K562 (cell line): ENCODE measurements around the gene RYR1. TPM values are rescaled to one million over a fixed set of nuclear protein-coding genes. Genes with fewer than 3 reads are reported as not detected.

ENCODE experiments used
- CBFA2T2 ChIP-seq: fragments of 450-650 bp; conservative IDR thresholded peaks from 2 replicates; pipeline ENCODE4 v1.6.1; 2017; ENCODE audit warnings: mild to moderate bottlenecking
- FOXK2 ChIP-seq, 2 experiments: fragments of 450-650 bp; IDR thresholded peaks in 1 of 2; conservative IDR thresholded peaks in 1 of 2; 2 replicates each; pipeline ENCODE4 v1.6.1; 2016; ENCODE audit warnings: low read depth in 2 of 2, mild to moderate bottlenecking in 1 of 2
- GABPB1 ChIP-seq: sonication (generic); formaldehyde crosslinking; IDR thresholded peaks from 2 replicates; pipeline ENCODE4 v1.8.0; 2022; ENCODE audit warnings: mild to moderate bottlenecking, missing genetic modification reagents
- HEY1 ChIP-seq: fragments of 250-450 bp; sonication (Bioruptor Pico); IDR thresholded peaks from 2 replicates; pipeline ENCODE4 v1.5.0; 2020; ENCODE audit warnings: mild to moderate bottlenecking, moderate library complexity, borderline replicate concordance
- HNRNPH1 ChIP-seq: fragments of 200-400 bp; formaldehyde crosslinking; optimal IDR thresholded peaks from 2 replicates; pipeline ENCODE3; 2017; ENCODE audit warnings: low read depth, mild to moderate bottlenecking, low read length, moderate library complexity
- LCOR ChIP-seq: sonication (generic); formaldehyde crosslinking; IDR thresholded peaks from 2 replicates; pipeline ENCODE4 v1.8.0; 2022; ENCODE audit warnings: mild to moderate bottlenecking, missing genetic modification reagents
- MCM5 ChIP-seq: fragments of 450-650 bp; IDR thresholded peaks from 2 replicates; pipeline ENCODE4 v1.6.1; 2016; ENCODE audit warnings: low read depth
- NFIX ChIP-seq: fragments of 250-450 bp; sonication (Bioruptor Pico); IDR thresholded peaks from 2 replicates; pipeline ENCODE4 v1.4.0; 2020; ENCODE audit warnings: low read depth, mild to moderate bottlenecking, moderate library complexity
- POLR2AphosphoS2 ChIP-seq: IDR thresholded peaks from 2 replicates; pipeline ENCODE4 v1.6.1; 2012; ENCODE audit warnings: low read length, improper control_type of control experiment
- POU5F1 ChIP-seq: fragments of 150-350 bp; IDR thresholded peaks from 2 replicates; pipeline ENCODE4 v1.6.1; 2014; ENCODE audit warnings: borderline replicate concordance, low read length, low read depth, mild to moderate bottlenecking; ENCODE audit not compliant: partially characterized antibody
- TAF15 ChIP-seq: fragments of 200-400 bp; formaldehyde crosslinking; IDR thresholded peaks from 2 replicates; pipeline ENCODE4 v1.6.1; 2017; ENCODE audit warnings: mild to moderate bottlenecking, low read depth, low read length, moderate library complexity
- TAL1 ChIP-seq: fragments of 450-650 bp; IDR thresholded peaks from 2 replicates; pipeline ENCODE4 v1.6.1; 2016; ENCODE audit warnings: mild to moderate bottlenecking
- TBP ChIP-seq: optimal IDR thresholded peaks from 2 replicates; pipeline ENCODE3; 2011; ENCODE audit warnings: low read depth, low read length, improper control_type of control experiment
- TCF7L2 ChIP-seq: fragments of 150-350 bp; IDR thresholded peaks from 2 replicates; pipeline ENCODE4 v1.6.1; 2016; ENCODE audit warnings: low read depth, mild to moderate bottlenecking, low read length, moderate library complexity
- XRCC5 ChIP-seq: fragments of 200-400 bp; formaldehyde crosslinking; IDR thresholded peaks from 2 replicates; pipeline ENCODE4 v1.6.1; 2017; ENCODE audit warnings: low read depth, mild to moderate bottlenecking, low read length
- ZEB2 ChIP-seq: fragments of 450-650 bp; IDR thresholded peaks from 2 replicates; pipeline ENCODE4 v1.6.1; 2016
- ZFPM2 ChIP-seq: fragments of 250-450 bp; sonication (Bioruptor Pico); IDR thresholded peaks from 2 replicates; pipeline ENCODE4 v1.5.1; 2022; ENCODE audit warnings: mild to moderate bottlenecking
- ZNF76 ChIP-seq: fragments of 250-450 bp; sonication (Bioruptor Pico); IDR thresholded peaks from 2 replicates; pipeline ENCODE4 v1.4.0; 2020; ENCODE audit warnings: mild to moderate bottlenecking, moderate library complexity, borderline replicate concordance
- polyA plus RNA-seq, 8 experiments: library from polyadenylated mRNA; depleted of rRNA in 4 of 8; stranded (reverse) in 5 of 8; unstranded in 3 of 8; fragments of >200 nt; fragmentation: Nextera tagmentation in 2 of 8; fragmentation: Illumina TruSeq in 1 of 8; extraction: Ambion mirVana in 2 of 8; extraction: Trizol in 1 of 8; gene quantifications; 2 replicates each; pipeline versions ENCODE4 v1.2.1 to v1.2.3, GENCODE V29; 2011 to 2014; ENCODE audit warnings: inconsistent platforms in 1 of 8, missing spikeins in 1 of 8
- total RNA-seq, 7 experiments: library from RNA; depleted of rRNA in 6 of 7; stranded (reverse); fragments of >200 nt in 6 of 7; fragmentation: Illumina TruSeq in 2 of 7; extraction: Trizol in 2 of 7; gene quantifications; 2 replicates each; pipeline versions ENCODE4 v1.2.1 to v1.2.3, GENCODE V29; 2011 to 2021; ENCODE audit warnings: low replicate concordance in 1 of 7
- TF ChIP-seq, protein P1 (sequence below): sonication (generic); formaldehyde crosslinking; IDR thresholded peaks from 2 replicates; pipeline ENCODE4 v1.8.0; 2022; ENCODE audit warnings: mild to moderate bottlenecking, missing genetic modification reagents
- TF ChIP-seq, protein P2 (sequence below): sonication (generic); formaldehyde crosslinking; IDR thresholded peaks from 2 replicates; pipeline ENCODE4 v1.8.0; 2023; ENCODE audit warnings: missing genetic modification reagents, mild to moderate bottlenecking, borderline replicate concordance
- TF ChIP-seq, protein P3 (sequence below): sonication (generic); formaldehyde crosslinking; IDR thresholded peaks from 2 replicates; pipeline ENCODE4 v1.8.1; 2023; ENCODE audit warnings: mild to moderate bottlenecking, missing genetic modification reagents

Gene RYR1
- total and polyA plus RNA-seq, 9 of the 15 experiments (the other 6 are each of a cell fraction or from before 2014, with no cell fraction given), result 0.11 to 7.4 (median 3.7) TPM

DNA sequence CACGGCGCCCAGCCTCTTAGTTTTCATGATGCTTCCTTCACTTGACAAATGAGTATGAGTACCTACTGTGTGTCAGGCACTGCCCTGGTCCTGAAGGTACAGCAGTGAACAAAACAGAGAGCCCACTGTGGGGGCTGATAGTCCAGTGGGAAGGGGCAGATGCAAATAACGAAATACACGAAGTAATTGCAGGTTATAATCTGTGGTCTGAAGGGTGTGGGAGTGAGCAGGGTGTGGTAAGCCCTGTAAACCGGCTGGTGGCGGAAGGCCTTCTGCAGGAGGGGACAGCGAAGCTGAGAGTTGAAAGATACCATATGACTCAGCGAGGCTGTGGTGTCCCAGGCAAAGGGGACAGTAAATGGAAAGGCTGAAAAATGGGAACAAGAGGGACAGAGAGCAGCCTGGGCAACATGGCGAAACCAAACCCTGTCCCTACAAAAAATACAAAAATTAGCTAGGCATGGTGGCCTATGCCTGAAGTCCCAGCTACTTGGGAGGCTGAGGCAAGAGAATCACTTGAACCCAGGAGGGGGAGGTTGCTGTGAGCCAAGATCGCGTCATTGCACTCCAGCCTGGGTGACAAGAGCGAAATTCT lies 123.8 kb downstream of the RYR1 start (continued):
- TF ChIP-seq, protein P1, sequence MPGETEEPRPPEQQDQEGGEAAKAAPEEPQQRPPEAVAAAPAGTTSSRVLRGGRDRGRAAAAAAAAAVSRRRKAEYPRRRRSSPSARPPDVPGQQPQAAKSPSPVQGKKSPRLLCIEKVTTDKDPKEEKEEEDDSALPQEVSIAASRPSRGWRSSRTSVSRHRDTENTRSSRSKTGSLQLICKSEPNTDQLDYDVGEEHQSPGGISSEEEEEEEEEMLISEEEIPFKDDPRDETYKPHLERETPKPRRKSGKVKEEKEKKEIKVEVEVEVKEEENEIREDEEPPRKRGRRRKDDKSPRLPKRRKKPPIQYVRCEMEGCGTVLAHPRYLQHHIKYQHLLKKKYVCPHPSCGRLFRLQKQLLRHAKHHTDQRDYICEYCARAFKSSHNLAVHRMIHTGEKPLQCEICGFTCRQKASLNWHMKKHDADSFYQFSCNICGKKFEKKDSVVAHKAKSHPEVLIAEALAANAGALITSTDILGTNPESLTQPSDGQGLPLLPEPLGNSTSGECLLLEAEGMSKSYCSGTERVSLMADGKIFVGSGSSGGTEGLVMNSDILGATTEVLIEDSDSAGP, result no peak
- TF ChIP-seq XRCC5 (0 out of 2 replicates have a peak, but pooled peaks have one; percentile 19), ZFPM2 (CRISPR knock-in tag) (no peak), TAF15 (no peak), TBP (peak; percentile 22), NFIX (CRISPR knock-in tag) (no peak), MCM5 (no peak), GABPB1 (CRISPR knock-in tag) (peak; percentile 67), POLR2AphosphoS2 (no peak), TCF7L2 (no peak), FOXK2 (conservative IDR thresholded peaks at IDR 0.05 in 1 of 2, IDR thresholded peaks at IDR 0.05 in 1 of 2; ENCODE audit: low read depth in 2 of 2) (peak in 1 of 2 experiments; percentile 25; a peak in 1 of 4 replicates), POU5F1 (no peak), TAL1 (peak; percentile 56), LCOR (CRISPR knock-in tag) (0 out of 2 replicates have a peak, but pooled peaks have one; percentile 29), ZEB2 (peak; percentile 66), HEY1 (CRISPR knock-in tag) (no peak), HNRNPH1 (no peak), CBFA2T2 (peak; percentile 66), ZNF76 (CRISPR knock-in tag) (no peak)
- TF ChIP-seq, protein P2, sequence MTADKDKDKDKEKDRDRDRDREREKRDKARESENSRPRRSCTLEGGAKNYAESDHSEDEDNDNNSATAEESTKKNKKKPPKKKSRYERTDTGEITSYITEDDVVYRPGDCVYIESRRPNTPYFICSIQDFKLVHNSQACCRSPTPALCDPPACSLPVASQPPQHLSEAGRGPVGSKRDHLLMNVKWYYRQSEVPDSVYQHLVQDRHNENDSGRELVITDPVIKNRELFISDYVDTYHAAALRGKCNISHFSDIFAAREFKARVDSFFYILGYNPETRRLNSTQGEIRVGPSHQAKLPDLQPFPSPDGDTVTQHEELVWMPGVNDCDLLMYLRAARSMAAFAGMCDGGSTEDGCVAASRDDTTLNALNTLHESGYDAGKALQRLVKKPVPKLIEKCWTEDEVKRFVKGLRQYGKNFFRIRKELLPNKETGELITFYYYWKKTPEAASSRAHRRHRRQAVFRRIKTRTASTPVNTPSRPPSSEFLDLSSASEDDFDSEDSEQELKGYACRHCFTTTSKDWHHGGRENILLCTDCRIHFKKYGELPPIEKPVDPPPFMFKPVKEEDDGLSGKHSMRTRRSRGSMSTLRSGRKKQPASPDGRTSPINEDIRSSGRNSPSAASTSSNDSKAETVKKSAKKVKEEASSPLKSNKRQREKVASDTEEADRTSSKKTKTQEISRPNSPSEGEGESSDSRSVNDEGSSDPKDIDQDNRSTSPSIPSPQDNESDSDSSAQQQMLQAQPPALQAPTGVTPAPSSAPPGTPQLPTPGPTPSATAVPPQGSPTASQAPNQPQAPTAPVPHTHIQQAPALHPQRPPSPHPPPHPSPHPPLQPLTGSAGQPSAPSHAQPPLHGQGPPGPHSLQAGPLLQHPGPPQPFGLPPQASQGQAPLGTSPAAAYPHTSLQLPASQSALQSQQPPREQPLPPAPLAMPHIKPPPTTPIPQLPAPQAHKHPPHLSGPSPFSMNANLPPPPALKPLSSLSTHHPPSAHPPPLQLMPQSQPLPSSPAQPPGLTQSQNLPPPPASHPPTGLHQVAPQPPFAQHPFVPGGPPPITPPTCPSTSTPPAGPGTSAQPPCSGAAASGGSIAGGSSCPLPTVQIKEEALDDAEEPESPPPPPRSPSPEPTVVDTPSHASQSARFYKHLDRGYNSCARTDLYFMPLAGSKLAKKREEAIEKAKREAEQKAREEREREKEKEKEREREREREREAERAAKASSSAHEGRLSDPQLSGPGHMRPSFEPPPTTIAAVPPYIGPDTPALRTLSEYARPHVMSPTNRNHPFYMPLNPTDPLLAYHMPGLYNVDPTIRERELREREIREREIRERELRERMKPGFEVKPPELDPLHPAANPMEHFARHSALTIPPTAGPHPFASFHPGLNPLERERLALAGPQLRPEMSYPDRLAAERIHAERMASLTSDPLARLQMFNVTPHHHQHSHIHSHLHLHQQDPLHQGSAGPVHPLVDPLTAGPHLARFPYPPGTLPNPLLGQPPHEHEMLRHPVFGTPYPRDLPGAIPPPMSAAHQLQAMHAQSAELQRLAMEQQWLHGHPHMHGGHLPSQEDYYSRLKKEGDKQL (CRISPR knock-in tag), result no peak
- TF ChIP-seq, protein P3, sequence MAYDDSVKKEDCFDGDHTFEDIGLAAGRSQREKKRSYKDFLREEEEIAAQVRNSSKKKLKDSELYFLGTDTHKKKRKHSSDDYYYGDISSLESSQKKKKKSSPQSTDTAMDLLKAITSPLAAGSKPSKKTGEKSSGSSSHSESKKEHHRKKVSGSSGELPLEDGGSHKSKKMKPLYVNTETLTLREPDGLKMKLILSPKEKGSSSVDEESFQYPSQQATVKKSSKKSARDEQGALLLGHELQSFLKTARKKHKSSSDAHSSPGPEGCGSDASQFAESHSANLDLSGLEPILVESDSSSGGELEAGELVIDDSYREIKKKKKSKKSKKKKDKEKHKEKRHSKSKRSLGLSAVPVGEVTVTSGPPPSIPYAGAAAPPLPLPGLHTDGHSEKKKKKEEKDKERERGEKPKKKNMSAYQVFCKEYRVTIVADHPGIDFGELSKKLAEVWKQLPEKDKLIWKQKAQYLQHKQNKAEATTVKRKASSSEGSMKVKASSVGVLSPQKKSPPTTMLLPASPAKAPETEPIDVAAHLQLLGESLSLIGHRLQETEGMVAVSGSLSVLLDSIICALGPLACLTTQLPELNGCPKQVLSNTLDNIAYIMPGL (CRISPR knock-in tag), result no peak
